Activated T-cell treated with anti-CD3 and anti-CD28 coated beads, Interleukin-2, amount 50 U/mL, for 72 hours (primary cell): ENCODE results near the gene UBALD2. TPM values are rescaled to one million over a fixed set of nuclear protein-coding genes. Genes with fewer than 3 reads are reported as not detected.

Source experiments
- ATAC-seq, 2 donors: fragments of 150-1000 bp; cut with Tn5 transposase; replicated peaks in 1 of 2; 2 replicates each; pipeline ENCODE4 v1.10.0; 2021; ENCODE audit warnings: moderate library complexity in 2 of 2, mild to moderate bottlenecking in 1 of 2
- DNase-seq, 2 donors: peaks; one replicate each; pipeline ENCODE4 v3.0.0; 2021 to 2022; ENCODE audit warnings: mixed read lengths in 1 of 2
- H3K27ac Mint-ChIP-seq: one replicate; pipeline ENCODE4 v1.8.0; 2022; ENCODE audit warnings: mild to moderate bottlenecking, moderate library complexity, mixed read lengths
- H3K27me3 Mint-ChIP-seq: one replicate; pipeline ENCODE4 v1.8.0; 2022; ENCODE audit warnings: low read depth, mixed read lengths
- H3K36me3 Mint-ChIP-seq, 2 donors: one replicate each; pipeline ENCODE4 v1.8.0; 2022; ENCODE audit warnings: mixed read lengths in 2 of 2, mild to moderate bottlenecking in 1 of 2; ENCODE audit not compliant: insufficient read depth in 2 of 2
- H3K4me1 Mint-ChIP-seq: one replicate; pipeline ENCODE4 v1.8.0; 2022; ENCODE audit warnings: low read depth, mixed read lengths
- H3K4me3 Mint-ChIP-seq, 2 donors: one replicate each; pipeline ENCODE4 v1.8.0; 2022; ENCODE audit warnings: mild to moderate bottlenecking in 2 of 2, mixed read lengths in 2 of 2, moderate library complexity in 2 of 2
- H3K9me3 Mint-ChIP-seq, 2 donors: one replicate each; pipeline ENCODE4 v1.8.0; 2022; ENCODE audit warnings: mixed read lengths in 2 of 2
- total RNA-seq, 2 donors: library from RNA; stranded (reverse); gene quantifications; one replicate each; pipeline ENCODE4 v1.2.3, GENCODE V29; 2022

The UBALD2 gene
- total RNA-seq, 2 donors from 2014 or later: 629 to 707 TPM

DNA sequence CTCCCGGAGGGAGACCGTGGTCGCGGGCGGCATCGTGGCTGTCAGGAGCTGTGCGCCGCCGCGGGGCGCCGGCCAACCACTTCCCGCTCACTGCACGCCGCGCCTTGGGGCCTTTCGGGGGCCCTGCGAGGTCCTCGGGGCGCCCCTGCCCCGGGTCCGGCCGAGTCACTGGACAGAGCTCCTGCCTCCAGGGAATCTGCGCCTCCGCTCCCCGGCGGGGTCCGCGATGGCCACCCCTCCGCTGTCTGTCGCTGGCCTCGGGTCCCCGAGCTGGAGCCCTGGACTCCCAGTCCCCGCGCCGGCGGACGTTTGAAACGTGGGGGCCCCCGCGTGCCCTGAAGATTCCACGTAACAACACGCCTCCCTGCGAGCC, 42.8 kb downstream of the UBALD2 start, which contains the start of gene QRICH2:
QRICH2 (minus strand) TSS at position 311 of the 373 bp plus-strand sequence; CDS start at position 33, 278 bp downstream.
- no peak for DNase-seq
- Mint-ChIP-seq H3K4me3 (no peak within 1 kb of the TSS), H3K4me1 (no peaks in the 10 kb centered on the region), H3K27me3 (no peaks in the 10 kb centered on the region), H3K9me3 (no peaks in the 10 kb centered on the region), H3K27ac (no peak within 1 kb of the TSS), H3K36me3 (peaks cover 0 to 4% of the 10 kb centered on the region in 2 donors)
- ATAC-seq: no peak

DNA sequence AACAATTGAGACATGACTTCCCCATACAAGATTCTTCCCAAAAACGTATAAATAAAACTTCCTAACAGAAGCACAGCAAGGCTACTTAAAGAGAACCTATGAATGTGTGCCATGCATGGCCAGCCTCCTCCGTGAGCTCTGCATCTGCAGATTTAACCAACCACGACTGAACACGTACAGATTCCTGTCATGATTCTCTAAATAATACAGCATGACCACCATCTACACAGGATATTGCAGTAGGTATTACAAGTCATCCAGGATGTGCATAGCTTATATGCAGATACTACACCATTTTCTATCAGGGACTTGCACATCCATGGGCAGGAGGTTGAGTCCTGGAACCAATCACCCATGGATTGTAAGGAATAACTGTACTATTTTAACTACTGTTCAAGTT, 44.3 kb downstream of the UBALD2 start:
- no peaks in the 10 kb centered on the region for H3K27me3 Mint-ChIP-seq
- no peak overlapping the region for H3K4me3 Mint-ChIP-seq
- H3K4me1 Mint-ChIP-seq: no peaks in the 10 kb centered on the region
- no peak for ATAC-seq
- H3K27ac Mint-ChIP-seq: no peak overlapping the region
- no peaks in the 10 kb centered on the region for H3K9me3 Mint-ChIP-seq
- no peak for DNase-seq
- H3K36me3 Mint-ChIP-seq: peaks cover 0 to 4% of the 10 kb centered on the region in 2 donors

DNA sequence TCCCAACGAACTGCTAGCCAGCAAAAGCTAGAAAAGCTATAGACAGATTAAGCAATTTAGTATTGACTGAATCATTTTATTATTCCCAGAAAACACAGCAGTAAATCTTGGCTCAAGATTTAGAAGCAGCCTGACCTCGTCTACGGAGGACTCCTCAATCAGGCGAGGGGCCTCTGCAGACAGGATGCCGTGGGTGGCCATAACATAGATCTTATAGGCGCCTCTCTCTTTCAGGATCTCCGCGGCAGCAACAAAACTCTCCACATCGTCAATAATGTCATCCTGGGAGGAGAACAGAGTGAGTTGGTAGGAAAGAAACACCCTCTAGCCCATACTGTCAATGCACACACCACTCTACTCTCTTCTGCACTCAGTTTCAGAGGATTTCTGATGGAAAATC, 47.6 kb downstream of the UBALD2 start:
- H3K9me3 Mint-ChIP-seq: no peaks in the 10 kb centered on the region
- ATAC-seq: no peak
- H3K27ac Mint-ChIP-seq: no peak overlapping the region

DNA sequence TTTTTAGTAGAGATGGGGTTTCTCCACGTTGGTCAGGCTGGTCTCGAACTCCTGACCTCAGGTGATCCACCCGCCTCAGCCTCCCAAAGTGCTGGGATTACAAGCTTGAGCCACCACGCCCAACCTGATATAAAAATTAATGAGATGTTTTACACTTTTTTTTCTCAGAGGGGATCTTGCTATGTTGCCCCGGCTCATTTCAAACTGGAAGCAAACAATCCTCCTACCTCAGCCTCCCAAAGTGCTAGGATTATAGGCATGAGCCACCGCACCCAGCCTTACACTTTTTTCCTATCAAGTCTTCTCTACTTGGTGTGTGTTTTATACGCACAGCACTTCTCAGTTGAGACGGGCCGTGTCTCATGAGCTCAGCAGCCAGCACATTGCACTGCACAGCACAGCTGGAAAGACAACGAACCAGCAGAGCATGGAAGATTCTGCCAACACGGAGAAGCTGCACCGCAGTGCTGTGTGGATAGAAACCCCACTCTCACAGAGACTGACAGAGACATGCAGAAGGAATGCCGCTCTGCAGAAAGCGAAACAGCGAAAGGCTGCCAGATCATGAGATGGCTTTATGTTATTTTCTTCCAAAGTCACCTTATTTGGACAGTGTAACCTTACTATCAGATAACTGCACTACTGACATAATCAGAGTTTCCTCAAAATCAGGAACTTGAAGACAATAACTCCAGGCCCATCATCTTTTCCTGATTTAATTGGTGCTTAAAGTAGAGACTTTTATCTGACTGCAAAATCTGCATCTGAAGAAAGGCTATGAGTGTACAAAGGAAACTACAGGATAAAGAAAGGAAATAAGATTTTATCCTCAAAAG, 49.5 kb downstream of the UBALD2 start:
- peaks cover 0 to 2% of the 10 kb centered on the region in 2 donors for H3K36me3 Mint-ChIP-seq
- no peaks in the 10 kb centered on the region for H3K9me3 Mint-ChIP-seq
- no peak overlapping the region for H3K4me3 Mint-ChIP-seq
- H3K4me1 Mint-ChIP-seq: no peaks in the 10 kb centered on the region
- no peak for ATAC-seq
- DNase-seq: no peak
- H3K27ac Mint-ChIP-seq: peak overlapping the region; percentile 77
- no peaks in the 10 kb centered on the region for H3K27me3 Mint-ChIP-seq

More for the DNA sequence above, 47.6 kb downstream of the UBALD2 start:
- no peak overlapping the region for H3K4me3 Mint-ChIP-seq
- H3K36me3 Mint-ChIP-seq: peaks cover 0 to 4% of the 10 kb centered on the region in 2 donors
- DNase-seq: no peak
- no peaks in the 10 kb centered on the region for H3K27me3 Mint-ChIP-seq
- no peaks in the 10 kb centered on the region for H3K4me1 Mint-ChIP-seq

DNA sequence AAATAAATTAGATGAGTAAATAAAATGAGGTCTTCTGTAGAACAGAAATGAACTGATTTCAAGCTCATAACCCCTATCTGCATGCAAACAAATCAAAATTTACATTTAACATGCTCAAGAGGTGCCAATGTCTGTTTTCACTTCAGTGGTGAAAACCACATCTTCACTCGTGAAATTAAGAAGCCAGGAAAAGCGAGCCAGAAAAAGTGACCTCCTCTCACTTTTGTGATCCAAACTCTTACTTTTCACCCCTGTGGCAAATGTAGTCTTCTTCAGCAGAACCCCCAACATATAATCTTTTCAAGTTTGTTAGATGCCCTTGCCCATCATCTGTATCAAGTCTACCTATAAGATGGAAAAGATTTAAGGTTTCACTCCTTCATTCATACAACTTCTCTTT, 52.4 kb downstream of the UBALD2 start:
- no peak overlapping the region for H3K27ac Mint-ChIP-seq
- peaks cover 0 to 2% of the 10 kb centered on the region in 2 donors for H3K36me3 Mint-ChIP-seq
- no peak for DNase-seq
- no peaks in the 10 kb centered on the region for H3K9me3 Mint-ChIP-seq
- H3K4me1 Mint-ChIP-seq: no peaks in the 10 kb centered on the region
- H3K27me3 Mint-ChIP-seq: no peaks in the 10 kb centered on the region
- H3K4me3 Mint-ChIP-seq: no peak overlapping the region
- ATAC-seq: no peak

DNA sequence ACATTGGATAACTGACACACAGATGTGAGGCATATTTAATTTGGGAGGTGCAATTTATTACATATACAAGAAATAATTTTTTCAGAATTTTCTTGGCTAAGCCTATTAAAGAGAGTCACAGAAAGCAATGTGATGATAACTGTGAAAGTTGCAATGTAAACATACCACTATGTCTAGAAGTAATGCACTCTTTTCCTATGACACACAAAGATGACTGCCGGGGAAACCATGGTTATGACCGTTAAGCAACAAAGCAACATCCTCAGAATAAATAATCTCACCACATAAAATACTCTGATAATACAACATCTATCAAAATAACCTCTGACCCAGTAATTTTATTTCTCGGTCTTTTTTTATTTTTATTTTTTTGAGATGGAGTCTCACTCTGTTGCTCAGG, 53.4 kb downstream of the UBALD2 start:
- Mint-ChIP-seq H3K27ac (no peak overlapping the region), H3K4me1 (no peaks in the 10 kb centered on the region), H3K9me3 (no peaks in the 10 kb centered on the region), H3K27me3 (no peaks in the 10 kb centered on the region), H3K4me3 (no peak overlapping the region), H3K36me3 (peaks cover 0 to 2% of the 10 kb centered on the region in 2 donors)
- no peak for ATAC-seq
- no peak for DNase-seq

Other genes starting within 250 kb of the UBALD2 start
- gene EVPL, start 238.0 kb upstream of the UBALD2 start, total RNA-seq: under 1 TPM; 0.09 to 0.19 TPM
- gene SRP68, start 192.8 kb upstream of the UBALD2 start, total RNA-seq: 100 to 1,000 TPM; 138 to 144 TPM
- 10 to 100 TPM in 1 of 2 donors, 1 to 10 TPM in 1; 9.5 to 10.6 TPM for gene GALR2, start 190.6 kb upstream of the UBALD2 start, total RNA-seq
- 10 to 100 TPM in 1 of 2 donors, 1 to 10 TPM in 1; 9.1 to 10.3 TPM for gene ZACN, start 186.2 kb upstream of the UBALD2 start, total RNA-seq
- 10 to 100 TPM; 66.7 to 77.8 TPM for gene EXOC7, start 161.6 kb upstream of the UBALD2 start, total RNA-seq
- 1 to 10 TPM; 1.4 to 1.5 TPM for gene FOXJ1, start 124.1 kb upstream of the UBALD2 start, total RNA-seq
- gene RNF157, start 24.9 kb upstream of the UBALD2 start, total RNA-seq: 100 to 1,000 TPM in 1 of 2 donors, 10 to 100 TPM in 1; 91.9 to 100 TPM
- gene QRICH2, start 42.9 kb downstream of the UBALD2 start, total RNA-seq: 1 to 10 TPM; 3.1 to 4.5 TPM
- gene PRPSAP1, start 88.6 kb downstream of the UBALD2 start, total RNA-seq: 10 to 100 TPM; 46.4 to 52.6 TPM
- 10 to 100 TPM; 11.6 to 13.9 TPM for gene SPHK1, start 119.3 kb downstream of the UBALD2 start, total RNA-seq
- gene UBE2O, start 187.8 kb downstream of the UBALD2 start, total RNA-seq: 10 to 100 TPM; 21.5 to 22.8 TPM
- gene AANAT, start 202.3 kb downstream of the UBALD2 start, total RNA-seq: not detected
- gene RHBDF2, start 236.1 kb downstream of the UBALD2 start, total RNA-seq: 10 to 100 TPM; 38.7 to 39.0 TPM